Measurements from ENCODE around the gene GPR68.

DNA sequence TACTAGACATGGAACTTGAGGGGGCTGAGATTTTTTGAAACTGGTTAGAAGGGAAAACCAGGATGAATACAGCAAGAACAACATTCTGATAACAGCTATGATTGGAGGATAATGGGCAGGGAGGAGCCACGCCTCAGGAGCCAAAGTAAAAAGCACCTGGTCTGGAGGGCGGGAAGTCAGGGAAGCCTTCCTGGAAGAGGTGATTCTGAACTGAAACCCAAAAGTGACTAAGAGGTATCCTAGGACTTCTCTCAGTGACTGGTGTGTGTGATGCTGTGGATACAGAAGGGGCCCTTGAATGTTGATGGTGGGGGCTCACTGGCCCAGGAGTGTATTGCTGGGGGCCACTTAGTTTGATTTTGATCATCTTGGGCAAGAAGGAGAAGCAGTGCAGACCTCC lies 18.8 kb upstream of the GPR68 start:
- TF ChIP-seq, protein P1, sequence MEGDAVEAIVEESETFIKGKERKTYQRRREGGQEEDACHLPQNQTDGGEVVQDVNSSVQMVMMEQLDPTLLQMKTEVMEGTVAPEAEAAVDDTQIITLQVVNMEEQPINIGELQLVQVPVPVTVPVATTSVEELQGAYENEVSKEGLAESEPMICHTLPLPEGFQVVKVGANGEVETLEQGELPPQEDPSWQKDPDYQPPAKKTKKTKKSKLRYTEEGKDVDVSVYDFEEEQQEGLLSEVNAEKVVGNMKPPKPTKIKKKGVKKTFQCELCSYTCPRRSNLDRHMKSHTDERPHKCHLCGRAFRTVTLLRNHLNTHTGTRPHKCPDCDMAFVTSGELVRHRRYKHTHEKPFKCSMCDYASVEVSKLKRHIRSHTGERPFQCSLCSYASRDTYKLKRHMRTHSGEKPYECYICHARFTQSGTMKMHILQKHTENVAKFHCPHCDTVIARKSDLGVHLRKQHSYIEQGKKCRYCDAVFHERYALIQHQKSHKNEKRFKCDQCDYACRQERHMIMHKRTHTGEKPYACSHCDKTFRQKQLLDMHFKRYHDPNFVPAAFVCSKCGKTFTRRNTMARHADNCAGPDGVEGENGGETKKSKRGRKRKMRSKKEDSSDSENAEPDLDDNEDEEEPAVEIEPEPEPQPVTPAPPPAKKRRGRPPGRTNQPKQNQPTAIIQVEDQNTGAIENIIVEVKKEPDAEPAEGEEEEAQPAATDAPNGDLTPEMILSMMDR (IDR thresholded peaks at IDR 0.05; ENCODE audit: low read depth, low read length, poor library complexity, severe bottlenecking), result no peak
- no peak for TF ChIP-seq EZH2phosphoT487 (IDR thresholded peaks at IDR 0.05; ENCODE audit: borderline replicate concordance, low read length)
